Esophagus (tissue), 2 donors: ENCODE measurements around the gene CRYZL1. TPM values are rescaled to one million over a fixed set of nuclear protein-coding genes. Genes with fewer than 3 reads are reported as not detected.
A peak's percentile ranks its signal among the peaks of the same experiment; 100 is the strongest.

Experiments used
- H3K27ac ChIP-seq, 2 donors: one replicate each; pipeline ENCODE4 v1.5.1; 2013; ENCODE audit warnings: low read depth in 2 of 2, mild to moderate bottlenecking in 2 of 2, inconsistent platforms in 1 of 2, low read length in 1 of 2, moderate library complexity in 1 of 2
- H3K27me3 ChIP-seq, 2 donors: one replicate each; pipeline ENCODE4 v1.6.1; 2013; ENCODE audit warnings: low read length in 2 of 2, control low read depth in 1 of 2, mild to moderate bottlenecking in 1 of 2; ENCODE audit not compliant: insufficient read depth in 2 of 2, control insufficient read depth in 1 of 2
- H3K36me3 ChIP-seq, 2 donors: one replicate each; pipeline ENCODE4 v1.6.1; 2013; ENCODE audit warnings: low read length in 1 of 2; ENCODE audit not compliant: control insufficient read depth in 2 of 2, insufficient read depth in 2 of 2
- H3K4me1 ChIP-seq, 2 donors: one replicate each; pipeline ENCODE4 v1.6.1; 2013; ENCODE audit warnings: low read length in 1 of 2; ENCODE audit not compliant: control insufficient read depth in 2 of 2, insufficient read depth in 2 of 2
- H3K4me3 ChIP-seq, 2 donors: one replicate each; pipeline ENCODE4 v1.5.1; 2013; ENCODE audit warnings: low read length in 2 of 2, mild to moderate bottlenecking in 2 of 2, low read depth in 1 of 2, moderate library complexity in 1 of 2
- H3K9me3 ChIP-seq, 2 donors: one replicate each; pipeline ENCODE4 v1.6.1; 2013; ENCODE audit warnings: mild to moderate bottlenecking in 2 of 2, low read depth in 1 of 2, low read length in 1 of 2, moderate library complexity in 1 of 2; ENCODE audit not compliant: control insufficient read depth in 2 of 2, insufficient read depth in 1 of 2
- WGBS, 2 donors: extraction: QIAGEN DNeasy Blood & Tissue Kit; methylation state at CpG; one replicate each; pipeline ENCODE4 v1.1.7; 2013; 5-methylcytosine and 5-hydroxymethylcytosine counted together
- polyA plus RNA-seq, 2 donors: library from polyadenylated mRNA; stranded (reverse); fragments of 200-250 nt; gene quantifications; one replicate each; pipeline ENCODE4 v1.2.3, GENCODE V29; 2013
- donor health status: healthy with polysubstance abuse.
- donor health status: Bipolar disorder and iron deficiency.

Gene CRYZL1
- polyA plus RNA-seq, 2 donors: 15.0 to 15.5 TPM

- H3K4me1 ChIP-seq: no peaks in the 10 kb centered on the region
- no peaks in the 10 kb centered on the region for H3K27me3 ChIP-seq
- no peaks in the 10 kb centered on the region for H3K36me3 ChIP-seq
- WGBS, 2 donors: 83 to 91% methylated on average over 4 of the region's 4 CpGs
- H3K4me3 ChIP-seq: no peak overlapping the region
- H3K27ac ChIP-seq: no peak overlapping the region
- H3K9me3 ChIP-seq: no peaks in the 10 kb centered on the region
Observed at GRCh38 chr21:33654412-33654811, 12.9 kb upstream of the CRYZL1 start.

GRCh38 chr21:33651965-33652680, 10.6 kb upstream of the CRYZL1 start:
- Histone ChIP-seq H3K36me3 (no peaks in the 10 kb centered on the region), H3K4me3 (no peak overlapping the region), H3K27me3 (no peaks in the 10 kb centered on the region), H3K4me1 (no peaks in the 10 kb centered on the region), H3K27ac (no peak overlapping the region), H3K9me3 (no peaks in the 10 kb centered on the region)
- WGBS, 2 donors: 86 to 88% methylated on average over 8 of the region's 8 CpGs

GRCh38 chr21:33650929-33651509, 9.5 kb upstream of the CRYZL1 start:
- 78 to 86% methylated on average over 7 of the region's 7 CpGs for WGBS, 2 donors

GRCh38 chr21:33650230-33650629, 8.7 kb upstream of the CRYZL1 start:
- no peaks in the 10 kb centered on the region for H3K27me3 ChIP-seq
- H3K4me1 ChIP-seq: peaks cover 0 to 2% of the 10 kb centered on the region in 2 donors
- no peaks in the 10 kb centered on the region for H3K9me3 ChIP-seq
- H3K27ac ChIP-seq: no peak overlapping the region
- H3K4me3 ChIP-seq: no peak overlapping the region
- WGBS, 2 donors: 69 to 78% methylated on average over 7 of the region's 7 CpGs
- no peaks in the 10 kb centered on the region for H3K36me3 ChIP-seq

More at GRCh38 chr21:33650929-33651509, 9.5 kb upstream of the CRYZL1 start:
- no peak overlapping the region for H3K4me3 ChIP-seq
- no peaks in the 10 kb centered on the region for H3K9me3 ChIP-seq
- H3K27ac ChIP-seq: no peak overlapping the region
- no peaks in the 10 kb centered on the region for H3K27me3 ChIP-seq
- H3K4me1 ChIP-seq: no peaks in the 10 kb centered on the region
- H3K36me3 ChIP-seq: no peaks in the 10 kb centered on the region

GRCh38 chr21:33648555-33648954, 7.0 kb upstream of the CRYZL1 start:
- Histone ChIP-seq H3K4me3 (no peak overlapping the region), H3K27me3 (no peaks in the 10 kb centered on the region), H3K27ac (no peak overlapping the region), H3K4me1 (peaks cover 0 to 2% of the 10 kb centered on the region in 2 donors), H3K9me3 (no peaks in the 10 kb centered on the region), H3K36me3 (no peaks in the 10 kb centered on the region)
- WGBS, 2 donors: 93 to 96% methylated on average over 1 of the region's 1 CpG

- Histone ChIP-seq H3K36me3 (no peaks in the 10 kb centered on the region), H3K4me3 (no peak overlapping the region), H3K27me3 (no peaks in the 10 kb centered on the region), H3K4me1 (peaks cover 0 to 2% of the 10 kb centered on the region in 2 donors), H3K9me3 (no peaks in the 10 kb centered on the region), H3K27ac (no peak overlapping the region)
- WGBS, 2 donors: 68 to 80% methylated on average over 3 of the region's 3 CpGs
Observed at GRCh38 chr21:33647587-33647986, 6.0 kb upstream of the CRYZL1 start.

- Histone ChIP-seq H3K4me1 (peaks cover 0 to 2% of the 10 kb centered on the region in 2 donors), H3K27ac (no peak overlapping the region), H3K36me3 (no peaks in the 10 kb centered on the region), H3K9me3 (no peaks in the 10 kb centered on the region), H3K27me3 (no peaks in the 10 kb centered on the region), H3K4me3 (no peak overlapping the region)
- WGBS, 2 donors: 62 to 72% methylated on average over 4 of the region's 4 CpGs
Observed at GRCh38 chr21:33645730-33646129, 4.2 kb upstream of the CRYZL1 start.

GRCh38 chr21:33644383-33645074, 3.0 kb upstream of the CRYZL1 start:
- Histone ChIP-seq H3K9me3 (no peaks in the 10 kb centered on the region), H3K4me1 (peaks cover 0 to 2% of the 10 kb centered on the region in 2 donors), H3K4me3 (no peak overlapping the region), H3K27ac (no peak overlapping the region), H3K36me3 (no peaks in the 10 kb centered on the region), H3K27me3 (no peaks in the 10 kb centered on the region)
- WGBS, 2 donors: 62 to 65% methylated on average over 11 of the region's 11 CpGs

- 10 to 11% methylated on average over 7 of the region's 7 CpGs for WGBS, 2 donors
- Histone ChIP-seq H3K9me3 (no peaks in the 10 kb centered on the region), H3K27me3 (no peaks in the 10 kb centered on the region), H3K4me1 (peaks cover 0 to 2% of the 10 kb centered on the region in 2 donors), H3K27ac (peak overlapping the region; percentile 79 to 83), H3K4me3 (peak overlapping the region; percentile 69 to 88), H3K36me3 (no peaks in the 10 kb centered on the region)
Observed at GRCh38 chr21:33643658-33644311, 2.2 kb upstream of the CRYZL1 start.
